ENCODE measurements around the gene GCNT2. TPM values are rescaled to one million over a fixed set of nuclear protein-coding genes. Genes with fewer than 3 reads are reported as not detected.
"Not testable (repeated sequence)": the region's sequence is repeated elsewhere in the genome, so short reads cannot be mapped to it uniquely, and the experiment has no call there.

GCNT2 gene
- total RNA-seq, 4 donors from 2014 or later, result 14.9 to 36.7 (median 23.6) TPM

- 50 to 70% methylated on average over 1 of the region's 1 CpG for WGBS, 2 donors (ENCODE audit: low coverage in 1 of 2)
- Histone ChIP-seq H3K27ac (no peak overlapping the region), H3K9me3 (no peaks in the 10 kb centered on the region), H3K36me3 (no peaks in the 10 kb centered on the region), H3K4me1 (no peaks in the 10 kb centered on the region), H3K27me3 (peaks cover 10% of the 10 kb centered on the region), H3K4me3 (no peak overlapping the region)
- TF ChIP-seq EP300 (IDR thresholded peaks at IDR 0.05) (no peak), CTCF (IDR thresholded peaks at IDR 0.05) (no peak), POLR2A (IDR thresholded peaks at IDR 0.05) (no peak), POLR2AphosphoS5 (IDR thresholded peaks at IDR 0.05) (no peak)
- no peak for ATAC-seq
These were observed 40.0 kb upstream of the GCNT2 start for GRCh38 chr6:10481101-10481500.

GRCh38 chr6:10482636-10483257, 38.4 kb upstream of the GCNT2 start:
- H3K9me3 ChIP-seq, result no peaks in the 10 kb centered on the region
- WGBS, 2 donors (ENCODE audit: low coverage in 1 of 2), result no CpG with 5 or more reads among the region's 46 CpGs
- no peak for ATAC-seq
- H3K4me3 ChIP-seq, result no peak overlapping the region
- H3K36me3 ChIP-seq, result no peaks in the 10 kb centered on the region
- H3K27me3 ChIP-seq, result peaks cover 6% of the 10 kb centered on the region
- no peaks in the 10 kb centered on the region for H3K4me1 ChIP-seq
- TF ChIP-seq EP300 (IDR thresholded peaks at IDR 0.05) (no peak), POLR2AphosphoS5 (IDR thresholded peaks at IDR 0.05) (no peak), CTCF (IDR thresholded peaks at IDR 0.05) (no peak), POLR2A (IDR thresholded peaks at IDR 0.05) (no peak)
- no peak overlapping the region for H3K27ac ChIP-seq

GRCh38 chr6:10484912-10485311, 36.2 kb upstream of the GCNT2 start:
- WGBS, 2 donors (ENCODE audit: low coverage in 1 of 2), result 64 to 68% methylated on average over 3 of the region's 3 CpGs
- H3K27me3 ChIP-seq, result peaks cover 12% of the 10 kb centered on the region
- ATAC-seq, result no peak

GRCh38 chr6:10485406-10485805, 35.7 kb upstream of the GCNT2 start:
- ATAC-seq, result no peak

More at GRCh38 chr6:10484912-10485311, 36.2 kb upstream of the GCNT2 start:
- Histone ChIP-seq H3K9me3 (no peaks in the 10 kb centered on the region), H3K4me1 (no peaks in the 10 kb centered on the region), H3K36me3 (no peaks in the 10 kb centered on the region), H3K4me3 (no peak overlapping the region), H3K27ac (no peak overlapping the region)
- TF ChIP-seq POLR2A (IDR thresholded peaks at IDR 0.05) (no peak), POLR2AphosphoS5 (IDR thresholded peaks at IDR 0.05) (no peak), EP300 (IDR thresholded peaks at IDR 0.05) (no peak)

GRCh38 chr6:10486215-10486614, 34.9 kb upstream of the GCNT2 start:
- Histone ChIP-seq H3K36me3 (no peaks in the 10 kb centered on the region), H3K4me3 (no peak overlapping the region), H3K27me3 (peaks cover 12% of the 10 kb centered on the region), H3K4me1 (no peaks in the 10 kb centered on the region), H3K9me3 (no peaks in the 10 kb centered on the region), H3K27ac (no peak overlapping the region)
- ATAC-seq, result no peak
- WGBS, 2 donors (ENCODE audit: low coverage in 1 of 2), result 81% methylated on average over 3 of the region's 4 CpGs; no CpG with 5 or more reads in 1 of the 2 donors
- no peak for TF ChIP-seq POLR2A (IDR thresholded peaks at IDR 0.05)
- no peak for TF ChIP-seq POLR2AphosphoS5 (IDR thresholded peaks at IDR 0.05)
- TF ChIP-seq EP300 (IDR thresholded peaks at IDR 0.05), result no peak
- no peak for TF ChIP-seq CTCF (IDR thresholded peaks at IDR 0.05)

More at GRCh38 chr6:10485406-10485805, 35.7 kb upstream of the GCNT2 start:
- H3K4me3 ChIP-seq, result no peak overlapping the region
- H3K4me1 ChIP-seq, result no peaks in the 10 kb centered on the region
- H3K27me3 ChIP-seq, result peaks cover 12% of the 10 kb centered on the region
- H3K9me3 ChIP-seq, result no peaks in the 10 kb centered on the region
- H3K36me3 ChIP-seq, result no peaks in the 10 kb centered on the region
- TF ChIP-seq POLR2AphosphoS5 (IDR thresholded peaks at IDR 0.05) (no peak), EP300 (IDR thresholded peaks at IDR 0.05) (no peak), POLR2A (IDR thresholded peaks at IDR 0.05) (no peak), CTCF (IDR thresholded peaks at IDR 0.05) (no peak)
- 72 to 78% methylated on average over 5 to 7 of the region's 7 CpGs for WGBS, 2 donors (ENCODE audit: low coverage in 1 of 2)
- no peak overlapping the region for H3K27ac ChIP-seq

- not testable (repeated sequence) for ATAC-seq
These were observed 34.1 kb upstream of the GCNT2 start for GRCh38 chr6:10486944-10487588.

More at GRCh38 chr6:10486944-10487588, 34.1 kb upstream of the GCNT2 start:
- not testable (repeated sequence) for H3K36me3 ChIP-seq, H3K4me1 ChIP-seq, H3K27ac ChIP-seq, H3K9me3 ChIP-seq, H3K4me3 ChIP-seq
- 71 to 76% methylated on average over 6 to 7 of the region's 9 CpGs for WGBS, 2 donors (ENCODE audit: low coverage in 1 of 2)
- peaks cover 12% of the 10 kb centered on the region for H3K27me3 ChIP-seq

All from gastroesophageal sphincter (tissue), 4 donors.